ENCODE results near the gene PHF5A. TPM values are rescaled to one million over a fixed set of nuclear protein-coding genes. Genes with fewer than 3 reads are reported as not detected.

PHF5A gene
- total and polyA plus RNA-seq, 3 experiments from 2014 or later, result 24.9 to 125 (median 120) TPM

DNA sequence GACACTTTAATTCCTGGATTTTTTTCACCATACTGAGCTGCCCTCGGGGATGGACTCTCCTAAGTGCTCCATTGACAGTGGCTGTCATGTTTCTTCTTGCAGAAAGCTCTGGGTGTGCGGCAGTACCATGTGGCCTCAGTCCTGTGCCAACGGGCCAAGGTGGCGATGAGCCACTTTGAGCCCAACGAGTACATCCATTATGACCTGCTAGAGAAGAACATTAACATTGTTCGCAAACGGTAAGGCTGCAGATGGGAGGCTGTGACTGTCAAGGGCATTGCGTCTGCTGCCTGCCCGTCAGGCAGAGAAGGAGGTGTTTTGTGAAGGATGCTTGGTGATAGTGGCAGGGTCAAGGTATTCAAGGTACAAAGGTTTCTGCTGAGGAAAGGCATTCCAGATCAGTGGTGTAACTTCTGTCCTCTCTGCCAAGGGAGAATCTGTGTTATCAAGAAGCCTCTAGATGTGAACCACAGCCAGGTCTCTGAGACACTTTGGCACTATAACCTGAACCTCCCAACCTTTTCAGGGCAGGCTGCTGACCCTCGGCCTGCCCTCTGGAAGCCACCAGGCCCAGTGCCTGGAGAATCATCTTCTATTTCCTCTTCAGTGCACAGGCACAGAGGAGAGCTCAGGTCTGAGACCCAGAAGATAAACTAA, 31.3 kb upstream of the PHF5A start:
- Mint-ChIP-seq H3K27me3 (no peaks in the 10 kb centered on the region), H3K4me3 (peak overlapping the region in 1 of 7 donors; percentile 25), H3K9me3 (no peaks in the 10 kb centered on the region), H3K27ac (peak overlapping the region in 1 of 8 donors; percentile 50), H3K4me1 (peaks cover 3 to 6% (median 5%) of the 10 kb centered on the region in 3 donors), H3K36me3 (peaks cover 0 to 55% (median 3%) of the 10 kb centered on the region in 3 donors)
- no peak overlapping the region for H3K4me3 ChIP-seq (ENCODE audit: low read length)
- no peak overlapping the region for H3K27ac ChIP-seq (ENCODE audit: low read depth, low read length)
- ChIA-PET CTCF (interaction anchor here (1.5 kb wide), 1 partner anchor 96 kb away, joined by 11 read pairs; no protein-coding TSS in a partner anchor), POLR2A (no interaction called here)
- no peaks in the 10 kb centered on the region for H3K4me1 ChIP-seq (ENCODE audit: insufficient read depth, low read length)
- H3K9me3 ChIP-seq (ENCODE audit: low read length), result no peaks in the 10 kb centered on the region
- H3K27me3 ChIP-seq (ENCODE audit: insufficient read depth, low read length, poor library complexity, severe bottlenecking), result no peaks in the 10 kb centered on the region
- no peak for DNase-seq
- H3K36me3 ChIP-seq (ENCODE audit: insufficient read depth, low read length), result peaks cover 18% of the 10 kb centered on the region

DNA sequence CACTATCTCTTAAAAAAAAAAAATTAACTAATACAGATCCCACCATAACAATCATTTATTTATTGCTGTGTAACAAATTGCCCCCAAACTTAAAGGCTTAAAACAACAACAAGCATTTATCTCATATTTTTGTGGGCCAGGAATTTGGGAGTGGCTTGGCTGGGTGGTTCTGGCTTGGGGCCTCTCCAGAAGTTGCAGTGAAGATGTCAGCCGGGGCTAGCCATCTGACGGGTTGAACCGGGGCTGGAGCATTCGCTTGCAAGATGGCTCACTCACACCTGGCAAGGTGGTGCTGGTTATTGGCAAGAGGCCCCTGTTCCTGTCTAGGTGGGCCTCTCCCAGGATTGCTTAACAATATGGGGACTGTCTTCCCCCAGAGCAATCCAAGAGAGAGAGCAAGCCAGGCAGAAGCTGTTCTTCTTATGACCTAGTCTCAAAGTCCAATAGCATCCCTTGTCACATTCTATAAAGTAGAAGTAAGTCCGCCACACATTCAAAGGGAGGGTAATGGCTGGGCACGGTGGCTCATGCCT, 29.9 kb upstream of the PHF5A start:
- no peaks in the 10 kb centered on the region for H3K9me3 Mint-ChIP-seq
- H3K9me3 ChIP-seq (ENCODE audit: low read length), result no peaks in the 10 kb centered on the region
- CTCF ChIA-PET, result interaction anchor here (1.4 to 1.5 kb wide), 2 partner anchors 27 to 95 kb away, joined by 3 to 11 read pairs; no protein-coding TSS in a partner anchor

DNA sequence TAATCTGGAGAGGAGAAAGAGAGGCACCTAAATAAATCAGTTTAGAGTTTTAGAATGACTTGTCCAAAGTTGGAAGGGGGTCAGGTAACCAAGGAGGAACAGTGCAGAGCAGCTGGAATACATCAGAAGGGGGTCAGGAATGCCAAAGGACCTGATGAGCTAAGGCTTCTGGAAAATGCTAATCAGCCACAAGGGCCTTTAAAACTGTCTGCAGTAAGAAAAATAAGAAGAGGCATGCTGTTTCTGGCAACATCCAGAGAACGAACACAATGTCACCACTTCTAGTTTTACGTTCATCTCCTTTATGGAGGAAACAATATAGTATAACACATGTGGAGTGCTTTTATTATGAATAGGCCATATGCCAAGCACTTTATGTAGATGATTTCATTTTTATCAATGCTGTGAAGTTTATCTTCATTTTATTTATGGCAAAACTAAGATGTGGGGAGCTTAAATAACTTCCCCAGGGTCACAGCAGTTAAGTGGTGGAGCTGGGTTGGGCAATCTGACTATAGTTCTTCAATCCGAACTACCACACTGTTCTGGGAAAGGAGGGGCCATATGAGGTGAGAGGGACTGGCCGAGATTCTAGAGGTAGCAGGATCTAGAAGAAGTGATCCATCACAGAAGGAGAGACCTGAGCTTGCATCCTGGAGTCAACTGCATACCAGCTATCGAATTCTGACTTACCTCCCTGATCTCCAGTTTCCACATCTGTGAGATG, 23.0 kb upstream of the PHF5A start:
- Mint-ChIP-seq H3K4me1 (peaks cover 19 to 47% (median 35%) of the 10 kb centered on the region in 3 donors), H3K27me3 (no peaks in the 10 kb centered on the region), H3K36me3 (peaks cover 0 to 25% (median 0%) of the 10 kb centered on the region in 3 donors), H3K27ac (peak overlapping the region in 2 of 8 donors; percentile 17 to 25), H3K4me3 (no peak overlapping the region), H3K9me3 (no peaks in the 10 kb centered on the region)
- CTCF ChIA-PET, result no interaction called here
- H3K9me3 ChIP-seq (ENCODE audit: low read length), result no peaks in the 10 kb centered on the region
- H3K4me1 ChIP-seq (ENCODE audit: insufficient read depth, low read length), result no peaks in the 10 kb centered on the region
- POLR2A ChIA-PET, result interaction anchor here (0.7 kb wide), 1 partner anchor 14 kb away, joined by 4 read pairs; no protein-coding TSS in a partner anchor
- no peaks in the 10 kb centered on the region for H3K27me3 ChIP-seq (ENCODE audit: insufficient read depth, low read length, poor library complexity, severe bottlenecking)
- H3K27ac ChIP-seq (ENCODE audit: low read depth, low read length), result no peak overlapping the region
- no peak for DNase-seq
- H3K4me3 ChIP-seq (ENCODE audit: low read length), result no peak overlapping the region
- no peaks in the 10 kb centered on the region for H3K36me3 ChIP-seq (ENCODE audit: insufficient read depth, low read length)

More for the DNA sequence above, 29.9 kb upstream of the PHF5A start:
- H3K4me3 Mint-ChIP-seq, result no peak overlapping the region
- H3K36me3 Mint-ChIP-seq, result peaks cover 0 to 50% (median 3%) of the 10 kb centered on the region in 3 donors
- Histone ChIP-seq H3K4me1 (ENCODE audit: insufficient read depth, low read length) (no peaks in the 10 kb centered on the region), H3K4me3 (ENCODE audit: low read length) (no peak overlapping the region), H3K36me3 (ENCODE audit: insufficient read depth, low read length) (peaks cover 18% of the 10 kb centered on the region), H3K27me3 (ENCODE audit: insufficient read depth, low read length, poor library complexity, severe bottlenecking) (no peaks in the 10 kb centered on the region), H3K27ac (ENCODE audit: low read depth, low read length) (no peak overlapping the region)
- H3K4me1 Mint-ChIP-seq, result peaks cover 3 to 9% (median 6%) of the 10 kb centered on the region in 3 donors
- H3K27me3 Mint-ChIP-seq, result no peaks in the 10 kb centered on the region
- no peak for DNase-seq
- peak overlapping the region in 2 of 8 donors; percentile 33 to 34 for H3K27ac Mint-ChIP-seq
- POLR2A ChIA-PET, result no interaction called here

DNA sequence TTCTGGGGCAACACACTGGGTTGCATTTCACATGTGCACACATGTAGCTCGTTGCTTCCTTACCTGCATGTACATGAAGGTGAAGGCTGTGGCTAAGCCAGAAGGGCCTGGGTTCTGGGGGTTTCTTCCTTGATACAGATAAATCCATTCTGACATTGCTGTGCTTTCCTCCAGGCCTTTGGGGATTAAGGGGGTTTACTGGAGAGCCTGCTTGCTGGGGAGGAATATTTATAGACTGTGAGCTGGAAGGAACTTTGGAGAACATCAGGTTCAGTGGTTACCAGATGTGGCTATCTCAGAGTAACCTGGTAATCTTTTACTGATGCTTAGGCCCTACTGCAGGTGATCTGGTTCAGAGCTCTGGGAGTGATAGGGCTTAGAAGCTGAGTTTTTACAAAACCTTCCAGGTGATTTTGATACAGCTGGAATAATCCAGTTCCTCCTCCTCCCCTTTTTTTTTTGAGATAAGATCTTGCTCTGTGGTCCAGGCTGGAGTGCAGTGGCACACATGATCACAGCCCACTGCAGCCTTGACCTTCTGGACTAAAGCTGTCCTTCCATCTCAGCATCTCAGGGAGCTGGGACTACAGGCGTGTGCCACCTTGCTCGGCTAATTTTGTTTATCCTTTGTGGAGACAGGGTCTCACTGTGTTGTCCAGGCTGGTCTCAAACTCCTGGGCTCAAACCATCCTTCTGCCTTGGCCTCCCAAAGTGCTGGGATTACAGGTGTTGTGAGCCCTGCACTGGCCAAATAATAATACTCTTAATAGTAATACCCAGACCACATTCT, 20.3 kb upstream of the PHF5A start:
- H3K4me3 Mint-ChIP-seq, result no peak overlapping the region
- ChIA-PET POLR2A (interaction anchor here (0.5 kb wide), 1 partner anchor 80 kb away, joined by 3 read pairs; no protein-coding TSS in a partner anchor), CTCF (interaction anchor here (1.1 kb wide), 1 partner anchor 87 kb away, joined by 3 read pairs; no protein-coding TSS in a partner anchor)
- no peaks in the 10 kb centered on the region for H3K36me3 ChIP-seq (ENCODE audit: insufficient read depth, low read length)
- no peaks in the 10 kb centered on the region for H3K27me3 Mint-ChIP-seq
- H3K36me3 Mint-ChIP-seq, result peaks cover 0 to 20% (median 0%) of the 10 kb centered on the region in 3 donors
- H3K4me1 ChIP-seq (ENCODE audit: insufficient read depth, low read length), result no peaks in the 10 kb centered on the region
- no peak overlapping the region for H3K4me3 ChIP-seq (ENCODE audit: low read length)
- H3K27ac Mint-ChIP-seq, result no peak overlapping the region
- H3K9me3 Mint-ChIP-seq, result no peaks in the 10 kb centered on the region
- no peak for DNase-seq
- no peaks in the 10 kb centered on the region for H3K9me3 ChIP-seq (ENCODE audit: low read length)
- peaks cover 27 to 57% (median 46%) of the 10 kb centered on the region in 3 donors for H3K4me1 Mint-ChIP-seq
- no peaks in the 10 kb centered on the region for H3K27me3 ChIP-seq (ENCODE audit: insufficient read depth, low read length, poor library complexity, severe bottlenecking)
- H3K27ac ChIP-seq (ENCODE audit: low read depth, low read length), result no peak overlapping the region

DNA sequence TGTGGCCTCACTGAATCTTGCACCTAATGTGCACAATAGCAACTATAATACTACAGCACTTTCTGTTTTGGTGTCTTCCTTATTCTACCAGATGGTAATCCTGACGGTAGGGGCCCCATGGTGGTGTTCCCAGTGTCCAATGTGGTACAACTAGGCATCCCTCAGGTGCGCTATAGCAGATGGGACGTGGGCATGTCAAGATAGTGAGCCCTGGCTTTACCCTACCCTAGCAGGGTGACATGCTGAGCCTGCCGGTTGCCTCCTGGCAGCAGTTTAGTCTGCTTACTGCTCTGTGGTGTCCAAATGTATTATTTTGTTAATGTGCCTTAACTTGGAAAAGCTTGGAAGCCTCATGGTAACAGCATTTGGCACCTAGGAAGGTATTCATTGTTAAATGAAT, 19.6 kb upstream of the PHF5A start:
- DNase-seq, result no peak
- Histone ChIP-seq H3K4me3 (ENCODE audit: low read length) (no peak overlapping the region), H3K4me1 (ENCODE audit: insufficient read depth, low read length) (no peaks in the 10 kb centered on the region), H3K9me3 (ENCODE audit: low read length) (no peaks in the 10 kb centered on the region), H3K27ac (ENCODE audit: low read depth, low read length) (no peak overlapping the region), H3K36me3 (ENCODE audit: insufficient read depth, low read length) (no peaks in the 10 kb centered on the region), H3K27me3 (ENCODE audit: insufficient read depth, low read length, poor library complexity, severe bottlenecking) (no peaks in the 10 kb centered on the region)
- Mint-ChIP-seq H3K4me3 (no peak overlapping the region), H3K27me3 (no peaks in the 10 kb centered on the region), H3K36me3 (peaks cover 0 to 19% (median 0%) of the 10 kb centered on the region in 3 donors), H3K9me3 (no peaks in the 10 kb centered on the region), H3K27ac (peak overlapping the region in 1 of 8 donors; percentile 58), H3K4me1 (peaks cover 29 to 60% (median 48%) of the 10 kb centered on the region in 3 donors)
- POLR2A ChIA-PET, result no interaction called here
- CTCF ChIA-PET, result interaction anchor here (1.1 kb wide), 1 partner anchor 86 kb away, joined by 3 read pairs; no protein-coding TSS in a partner anchor

DNA sequence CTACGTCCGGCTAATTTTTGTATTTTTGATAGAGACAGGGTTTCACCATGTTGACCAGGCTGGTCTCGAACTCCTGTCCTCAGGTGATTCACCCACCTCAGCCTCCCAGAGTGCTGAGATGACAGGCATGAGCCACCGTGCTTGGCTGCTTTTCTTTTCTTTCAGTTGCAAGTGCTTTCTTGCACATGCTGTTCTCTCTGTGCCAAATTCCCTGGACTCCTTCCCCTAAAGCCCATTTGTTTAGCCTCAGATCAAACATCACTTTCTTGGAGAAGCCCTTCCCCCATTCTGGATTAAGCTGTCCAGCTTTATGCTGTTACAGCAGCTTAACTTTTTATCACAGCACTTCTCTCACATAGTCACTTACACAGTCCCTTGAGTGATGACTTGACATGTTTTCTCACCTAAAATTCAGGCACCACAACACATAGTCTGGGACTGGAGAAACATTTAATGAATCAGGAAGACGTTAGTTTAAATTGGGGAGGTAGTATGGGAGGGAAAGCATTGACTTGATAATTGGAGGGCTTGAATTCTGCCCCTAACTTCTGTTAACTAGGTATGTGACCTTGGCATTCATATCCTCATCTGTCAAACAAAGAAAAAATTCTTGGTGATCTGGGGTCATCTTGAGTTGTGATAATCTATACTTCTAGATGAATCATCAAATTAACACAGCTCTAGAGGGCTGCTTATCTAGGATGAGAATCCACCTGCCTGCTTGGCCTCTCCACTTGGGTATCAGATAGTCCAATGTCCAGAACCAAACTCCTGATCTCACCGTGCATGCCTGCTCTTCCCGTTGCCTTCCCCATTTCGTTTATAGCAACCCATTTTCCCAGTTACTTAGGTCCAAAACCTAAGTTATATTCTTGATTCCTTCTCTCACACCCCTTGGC, 18.8 kb upstream of the PHF5A start:
- CTCF ChIA-PET, result interaction anchor here (1.3 kb wide), 1 partner anchor 83 kb away, joined by 3 read pairs; no protein-coding TSS in a partner anchor

DNA sequence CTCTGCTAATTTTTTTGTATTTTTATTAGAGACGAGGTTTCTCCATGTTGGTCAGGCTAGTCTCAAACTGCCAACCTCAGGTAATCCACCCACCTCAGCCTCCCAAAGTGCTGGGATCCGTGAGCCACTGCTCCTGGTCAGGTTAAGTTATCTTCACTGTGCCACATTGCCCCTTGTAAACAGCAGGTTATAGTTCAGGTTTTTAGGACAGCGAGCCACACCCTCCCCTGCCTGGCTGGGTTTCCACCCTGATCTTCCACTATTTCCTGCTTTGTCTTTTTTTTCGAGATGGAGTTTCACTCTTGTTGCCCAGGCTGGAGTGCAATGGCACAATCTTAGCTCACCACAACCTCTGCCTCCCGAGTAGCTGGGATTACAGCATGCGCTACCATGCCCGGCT, 16.5 kb upstream of the PHF5A start:
- POLR2A ChIA-PET, result interaction anchor here (0.6 kb wide), 1 partner anchor 21 kb away, joined by 4 read pairs; no protein-coding TSS in a partner anchor
- Histone ChIP-seq H3K9me3 (ENCODE audit: low read length) (no peaks in the 10 kb centered on the region), H3K4me3 (ENCODE audit: low read length) (no peak overlapping the region), H3K36me3 (ENCODE audit: insufficient read depth, low read length) (no peaks in the 10 kb centered on the region), H3K27ac (ENCODE audit: low read depth, low read length) (no peak overlapping the region), H3K27me3 (ENCODE audit: insufficient read depth, low read length, poor library complexity, severe bottlenecking) (no peaks in the 10 kb centered on the region), H3K4me1 (ENCODE audit: insufficient read depth, low read length) (no peaks in the 10 kb centered on the region)
- H3K36me3 Mint-ChIP-seq, result peaks cover 0 to 21% (median 0%) of the 10 kb centered on the region in 3 donors
- H3K4me3 Mint-ChIP-seq, result no peak overlapping the region
- H3K27ac Mint-ChIP-seq, result no peak overlapping the region
- no peak for DNase-seq
- CTCF ChIA-PET, result no interaction called here
- no peaks in the 10 kb centered on the region for H3K27me3 Mint-ChIP-seq
- no peaks in the 10 kb centered on the region for H3K9me3 Mint-ChIP-seq
- H3K4me1 Mint-ChIP-seq, result peaks cover 39 to 77% (median 50%) of the 10 kb centered on the region in 3 donors

More for the DNA sequence above, 18.8 kb upstream of the PHF5A start:
- Histone ChIP-seq H3K27me3 (ENCODE audit: insufficient read depth, low read length, poor library complexity, severe bottlenecking) (no peaks in the 10 kb centered on the region), H3K4me1 (ENCODE audit: insufficient read depth, low read length) (no peaks in the 10 kb centered on the region), H3K27ac (ENCODE audit: low read depth, low read length) (no peak overlapping the region), H3K4me3 (ENCODE audit: low read length) (no peak overlapping the region), H3K9me3 (ENCODE audit: low read length) (no peaks in the 10 kb centered on the region), H3K36me3 (ENCODE audit: insufficient read depth, low read length) (no peaks in the 10 kb centered on the region)
- POLR2A ChIA-PET, result no interaction called here
- Mint-ChIP-seq H3K9me3 (no peaks in the 10 kb centered on the region), H3K36me3 (peaks cover 0 to 21% (median 0%) of the 10 kb centered on the region in 3 donors), H3K4me3 (no peak overlapping the region), H3K27me3 (no peaks in the 10 kb centered on the region), H3K4me1 (peaks cover 35 to 67% (median 55%) of the 10 kb centered on the region in 3 donors), H3K27ac (peak overlapping the region in 1 of 8 donors; percentile 29)
- no peak for DNase-seq

Measured in CD8-positive, alpha-beta memory T cell (primary cell).